NOMO-1 (cell line): ENCODE results near the gene VPS45.
"Not testable (repeated sequence)": the region's sequence is repeated elsewhere in the genome, so short reads cannot be mapped to it uniquely, and the experiment has no call there.

Experiments
- DNase-seq, 2 experiments: peaks; one replicate each; lab custom pipeline; 2025; ENCODE audit not compliant: unreplicated experiment in 2 of 2; lab: John Stamatoyannopoulos, UW

VPS45 gene, protein sequence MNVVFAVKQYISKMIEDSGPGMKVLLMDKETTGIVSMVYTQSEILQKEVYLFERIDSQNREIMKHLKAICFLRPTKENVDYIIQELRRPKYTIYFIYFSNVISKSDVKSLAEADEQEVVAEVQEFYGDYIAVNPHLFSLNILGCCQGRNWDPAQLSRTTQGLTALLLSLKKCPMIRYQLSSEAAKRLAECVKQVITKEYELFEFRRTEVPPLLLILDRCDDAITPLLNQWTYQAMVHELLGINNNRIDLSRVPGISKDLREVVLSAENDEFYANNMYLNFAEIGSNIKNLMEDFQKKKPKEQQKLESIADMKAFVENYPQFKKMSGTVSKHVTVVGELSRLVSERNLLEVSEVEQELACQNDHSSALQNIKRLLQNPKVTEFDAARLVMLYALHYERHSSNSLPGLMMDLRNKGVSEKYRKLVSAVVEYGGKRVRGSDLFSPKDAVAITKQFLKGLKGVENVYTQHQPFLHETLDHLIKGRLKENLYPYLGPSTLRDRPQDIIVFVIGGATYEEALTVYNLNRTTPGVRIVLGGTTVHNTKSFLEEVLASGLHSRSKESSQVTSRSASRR

DNA sequence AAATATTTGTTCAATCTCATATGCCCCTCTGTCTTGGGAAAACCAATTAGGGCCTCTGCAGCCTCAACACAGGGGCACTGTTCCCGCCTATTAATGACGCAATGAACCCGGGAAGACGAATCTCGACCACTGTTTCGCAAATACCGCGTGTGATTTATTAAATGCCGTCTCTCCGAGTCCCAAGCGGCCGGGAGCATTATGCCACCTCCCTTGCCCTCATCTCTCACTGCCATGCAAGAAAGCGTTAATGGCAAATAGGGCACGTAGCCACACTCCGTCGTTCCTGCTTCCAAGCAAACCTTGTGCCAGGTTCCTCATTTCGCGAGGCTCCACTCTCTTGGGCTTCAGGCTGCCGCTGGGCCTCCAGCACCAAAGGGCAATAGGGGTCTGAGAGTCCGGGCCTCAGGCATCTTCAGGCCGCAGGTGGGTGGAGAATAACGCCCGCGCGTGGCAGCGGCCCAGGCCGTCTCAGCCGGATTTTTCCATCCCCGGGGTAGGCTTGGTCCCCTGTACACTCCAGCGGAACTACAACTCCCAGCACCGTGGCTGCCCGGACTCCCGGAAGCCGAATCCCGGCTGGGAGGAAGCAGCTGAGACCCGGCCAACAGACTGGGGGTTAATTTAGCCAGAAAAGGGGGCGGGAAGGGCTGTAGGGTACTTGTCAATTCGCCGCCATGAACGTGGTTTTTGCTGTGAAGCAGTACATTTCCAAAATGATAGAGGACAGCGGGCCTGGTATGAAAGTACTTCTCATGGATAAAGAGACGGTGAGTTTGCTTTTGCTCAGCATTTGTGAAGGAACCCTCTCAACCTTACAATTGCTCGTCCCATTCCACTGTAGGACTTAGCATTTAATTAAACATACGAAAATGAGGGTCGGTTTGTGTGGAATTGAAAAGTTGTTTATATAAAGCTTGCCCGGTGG is at the start of gene VPS45:
VPS45 (plus strand) TSS at position 593 of the 925 bp plus-strand sequence; CDS start at position 675, 82 bp downstream.
- peak; percentile 81 to 89 for DNase-seq

DNA sequence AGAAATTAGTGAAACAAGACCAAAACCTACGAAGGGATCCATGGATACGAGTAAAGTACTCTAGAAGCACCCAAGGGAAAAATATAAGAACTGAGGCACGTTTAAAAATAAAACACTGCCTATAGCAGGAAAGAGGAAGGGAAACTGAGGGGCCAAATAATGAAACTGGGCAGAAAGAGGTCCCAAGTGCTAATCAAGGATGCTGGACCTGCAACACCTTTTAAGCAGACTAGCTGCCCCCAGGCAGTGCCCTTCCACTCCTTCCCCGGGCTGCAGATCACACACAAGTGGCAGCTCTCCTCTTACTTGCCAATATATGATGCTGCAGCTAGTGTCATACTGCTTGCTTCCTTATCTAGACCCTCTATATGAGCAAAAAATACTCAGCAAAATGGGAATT is 49.4 kb upstream of the VPS45 start:
- DNase-seq = peak in 1 of 2 experiments; percentile 18

GRCh38 chr1:150020711-150021110 is 46.9 kb upstream of the VPS45 start:
- DNase-seq = no peak

DNA sequence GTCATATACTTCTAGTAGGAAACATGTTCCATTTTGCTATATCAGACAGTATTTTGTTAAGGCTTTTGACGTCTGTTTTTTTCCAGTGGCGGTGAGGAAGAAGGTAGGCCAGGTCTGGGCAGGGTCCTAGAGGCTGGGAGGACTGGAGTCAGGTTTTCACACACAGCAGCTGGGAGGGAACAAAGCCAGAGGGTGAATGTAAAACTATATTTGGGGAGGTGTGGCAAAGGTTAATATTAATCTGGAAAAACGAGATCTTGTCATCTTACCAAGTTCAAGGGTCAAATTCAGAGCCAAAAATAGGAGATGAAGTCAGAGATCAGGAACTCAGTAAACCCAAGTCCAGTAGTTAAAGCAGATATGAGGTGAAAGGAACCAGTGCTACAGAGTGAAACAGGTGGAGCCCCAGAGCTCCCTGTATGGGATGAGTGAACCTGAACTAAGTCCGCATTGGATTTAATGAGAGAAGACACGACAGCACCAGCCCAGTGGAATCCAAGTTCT is 46.3 kb upstream of the VPS45 start:
- DNase-seq = no peak

DNA sequence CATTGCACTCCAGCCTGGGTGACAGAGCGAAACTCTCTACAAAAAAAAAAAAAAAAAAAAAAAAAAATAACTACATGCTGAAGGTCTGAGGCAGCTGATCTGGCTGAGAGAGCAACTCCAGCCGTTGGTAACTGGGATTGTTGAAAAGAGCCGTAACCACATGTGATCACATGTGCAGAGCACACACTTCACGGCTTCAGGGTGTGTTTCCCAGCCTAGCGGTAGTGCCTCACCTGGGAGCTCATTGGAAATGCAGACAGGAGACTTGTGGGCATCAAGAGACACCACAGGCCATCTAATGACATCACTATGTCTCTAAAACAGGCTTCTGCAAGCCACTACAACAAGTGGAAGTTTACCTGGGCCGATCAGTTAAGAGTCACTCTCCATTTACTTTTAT is 45.2 kb upstream of the VPS45 start:
- no peak for DNase-seq

- no peak for DNase-seq
Measured at GRCh38 chr1:150024156-150024555, 43.4 kb upstream of the VPS45 start.

GRCh38 chr1:150028322-150028721 is 39.3 kb upstream of the VPS45 start:
- no peak for DNase-seq

DNA sequence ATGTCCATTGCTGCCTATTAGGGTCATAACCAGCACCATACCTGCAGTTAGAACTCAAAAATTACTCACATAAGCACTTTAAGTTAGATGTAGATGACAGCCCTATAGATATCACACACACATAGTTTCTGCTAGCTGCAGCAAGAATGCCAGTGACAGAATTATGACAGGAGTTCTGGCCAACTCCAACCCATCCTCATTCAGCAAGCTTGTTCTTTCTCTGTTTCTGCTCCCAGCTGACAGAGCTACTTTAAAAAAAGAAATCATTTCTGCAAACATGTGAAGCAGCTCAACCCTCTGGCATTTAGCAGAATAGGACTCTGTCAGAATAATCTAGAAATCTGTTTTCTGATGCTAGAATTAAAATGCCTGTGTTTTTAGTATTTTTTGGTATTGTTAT is 33.2 kb upstream of the VPS45 start:
- no peak for DNase-seq

DNA sequence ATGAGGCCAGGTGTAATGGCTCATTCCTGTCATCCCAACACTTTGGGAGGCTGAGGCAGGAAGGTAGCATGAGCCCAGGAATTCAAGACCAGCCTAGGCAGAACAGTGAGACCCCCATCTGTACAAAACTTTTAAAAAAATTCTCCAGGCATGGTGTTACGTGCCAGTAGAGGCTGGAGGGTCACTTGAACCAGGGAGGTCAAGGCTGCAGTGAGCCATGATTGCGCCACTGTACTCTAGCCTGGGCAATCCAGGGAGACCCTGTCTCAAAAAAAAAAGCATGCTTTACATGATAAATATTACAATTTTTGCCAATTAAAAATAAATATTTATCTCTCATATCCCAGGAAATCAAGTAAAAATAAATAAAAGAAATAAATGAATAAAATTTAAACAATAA is 17.6 kb upstream of the VPS45 start:
- no peak for DNase-seq

GRCh38 chr1:150051089-150051373 is 16.5 kb upstream of the VPS45 start:
- no peak for DNase-seq

DNA sequence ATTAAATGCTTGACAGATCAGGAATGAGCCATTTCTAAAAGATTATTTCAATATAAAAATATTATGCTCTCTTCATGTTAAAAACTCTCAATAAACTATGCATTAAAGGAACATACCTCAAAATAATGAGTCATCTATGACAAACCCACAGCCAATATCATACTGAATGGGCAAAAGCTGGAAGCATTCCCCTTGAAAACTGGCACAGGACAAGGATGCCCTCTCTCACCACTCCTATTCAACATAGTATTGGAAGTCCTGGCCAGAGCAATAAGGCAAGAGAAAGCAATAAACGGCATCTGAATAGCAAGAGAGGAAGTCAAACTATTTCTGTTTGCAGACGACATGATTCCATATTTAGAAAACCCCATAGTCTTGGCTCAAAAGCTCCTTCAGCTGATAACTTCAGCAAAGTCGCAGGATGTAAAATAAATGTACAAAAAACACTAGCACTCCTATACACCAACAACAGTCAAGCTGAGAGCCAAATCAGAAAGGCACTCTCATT is 15.6 kb upstream of the VPS45 start:
- peak; percentile 15 for DNase-seq

- DNase-seq = peak; percentile 76 to 79
Measured at GRCh38 chr1:150053926-150054325, 13.7 kb upstream of the VPS45 start.

DNA sequence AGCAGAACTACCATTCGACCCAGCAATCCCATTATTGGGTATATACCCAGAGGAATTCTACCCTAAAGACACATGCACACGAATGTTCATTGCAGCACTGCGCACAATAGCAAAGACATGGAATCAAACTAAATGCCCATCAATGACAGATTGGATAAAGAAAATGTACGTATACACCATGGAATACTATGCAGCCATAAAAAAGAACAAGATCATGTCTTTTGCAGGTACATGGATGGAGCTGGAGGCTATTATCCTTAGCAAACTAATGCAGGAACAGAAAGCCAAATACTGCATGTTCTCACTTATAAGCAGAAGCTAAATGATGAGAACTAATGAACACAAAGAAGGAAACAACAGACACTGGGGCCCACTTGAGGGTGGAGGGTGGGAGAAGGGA is 12.1 kb upstream of the VPS45 start:
- not testable (repeated sequence) for DNase-seq

- peak in 1 of 2 experiments; percentile 68 for DNase-seq
Measured at GRCh38 chr1:150056407-150056806, 11.2 kb upstream of the VPS45 start.

DNA sequence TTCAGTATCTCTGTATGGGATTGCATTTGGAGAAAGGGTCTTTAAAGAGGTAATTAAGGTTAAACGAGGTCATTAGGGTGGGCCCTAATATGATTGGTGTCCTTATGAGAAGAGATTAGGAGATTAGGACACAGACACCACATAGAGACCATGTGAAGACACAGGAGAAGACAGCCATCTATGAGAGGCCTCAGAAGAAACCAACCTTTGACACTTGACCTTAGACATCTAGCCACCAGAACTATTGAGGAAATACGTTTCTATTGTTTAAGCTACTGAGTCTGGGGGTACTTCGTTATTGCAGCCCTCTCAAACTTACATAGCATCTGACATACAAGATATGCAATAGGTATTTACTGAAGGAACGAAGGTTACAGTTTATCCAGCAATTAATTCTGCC is 7.3 kb upstream of the VPS45 start:
- DNase-seq = no peak

DNA sequence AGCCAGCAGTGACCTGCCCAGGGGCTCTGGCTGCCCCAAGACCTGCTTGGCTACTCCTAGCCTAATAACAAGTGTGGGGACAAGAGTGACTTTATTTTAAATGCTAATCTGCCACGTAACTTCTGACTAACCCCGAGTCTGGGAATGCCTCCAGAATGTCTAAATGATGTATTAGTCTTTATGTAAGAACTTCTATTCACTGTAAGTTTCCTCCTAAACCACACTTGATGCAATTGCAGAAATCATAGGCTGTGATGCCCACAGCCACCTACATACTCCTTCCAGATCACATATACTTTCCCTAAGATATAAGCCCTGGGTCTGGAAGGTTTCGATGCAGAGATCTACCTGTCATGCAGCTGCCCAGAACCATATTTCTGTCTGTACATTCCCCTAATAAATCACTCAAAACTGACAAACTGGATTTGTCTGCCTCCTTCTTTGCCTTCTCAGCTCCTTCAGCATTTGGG is 5.9 kb upstream of the VPS45 start:
- DNase-seq = no peak

- no peak for DNase-seq
Measured at GRCh38 chr1:150062113-150062512, 5.5 kb upstream of the VPS45 start.

DNA sequence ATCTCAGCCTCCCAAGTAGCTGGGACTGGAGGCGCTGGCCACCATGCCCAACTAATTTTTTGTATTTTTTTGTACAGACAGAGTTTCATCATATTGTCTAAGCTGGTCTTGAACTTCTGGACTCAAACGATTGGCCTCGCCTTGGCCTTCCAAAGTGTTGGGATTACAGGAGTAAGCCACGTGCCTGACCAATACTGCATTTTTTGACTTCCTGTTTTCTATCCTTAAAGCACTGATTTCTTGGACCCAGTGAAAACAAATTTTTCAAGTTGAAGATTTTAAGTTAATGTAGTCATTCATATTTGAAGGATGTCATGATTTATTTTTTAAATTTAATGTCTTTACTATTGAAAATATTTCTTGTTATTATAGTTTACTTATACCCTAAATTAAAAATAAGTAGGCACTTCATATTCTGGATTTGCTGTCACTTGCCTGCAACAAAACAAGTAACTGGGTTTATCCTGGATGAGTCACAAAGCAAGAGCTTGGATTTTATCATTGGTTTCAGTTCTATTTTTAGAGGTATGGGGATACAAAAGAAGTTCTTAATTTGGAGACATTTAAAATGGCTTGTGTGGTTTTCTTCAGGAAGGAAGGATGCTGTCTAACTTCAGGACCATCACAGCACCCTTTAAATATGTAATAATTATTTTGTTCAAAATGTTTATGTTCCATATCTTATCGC is 2.2 kb upstream of the VPS45 start:
- no peak for DNase-seq

DNA sequence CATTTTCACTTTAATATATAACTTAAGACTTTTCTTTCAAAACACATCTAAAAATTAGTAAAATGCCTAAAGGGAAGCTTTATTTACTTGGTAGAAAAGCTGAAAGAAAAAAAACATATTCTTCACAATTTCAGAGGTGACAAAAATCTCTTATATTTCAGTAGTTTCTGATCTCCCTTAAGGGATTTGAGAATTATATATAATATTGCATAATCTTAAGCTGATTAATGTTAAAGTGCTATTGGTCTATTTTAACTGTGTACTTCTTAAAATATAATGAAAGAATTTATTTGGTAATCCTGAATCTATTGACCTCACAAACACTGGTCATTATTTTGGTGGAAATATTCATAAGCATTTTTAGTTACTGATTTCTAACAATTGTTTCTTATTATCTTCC is 1.2 kb upstream of the VPS45 start:
- no peak for DNase-seq

DNA sequence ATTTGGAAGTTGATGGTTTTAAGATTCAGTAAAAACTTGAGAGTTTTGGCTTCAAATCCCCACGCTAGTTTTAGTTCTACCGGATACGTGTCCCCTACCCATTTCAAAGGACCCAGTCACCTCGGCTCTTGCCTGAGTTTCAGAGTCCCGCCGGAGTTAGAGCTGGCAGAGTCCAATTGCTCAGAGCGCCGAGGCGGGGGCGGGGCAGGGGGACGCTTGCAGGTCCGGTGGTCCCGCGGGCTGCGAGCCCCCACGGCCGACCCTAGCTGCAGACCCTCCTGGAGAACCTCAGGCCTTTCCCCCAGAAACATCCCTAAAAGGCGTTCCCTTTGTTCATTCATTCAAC is 765 bp upstream of the VPS45 start:
- peak in 1 of 2 experiments; percentile 40 for DNase-seq

GRCh38 chr1:150068109-150068435 is 496 bp downstream of the VPS45 start:
- DNase-seq = no peak
